Liver (tissue), 3 donors: ENCODE results near the gene DTX3L.

Experiments
- ATF3 ChIP-seq: IDR thresholded peaks from 2 replicates; pipeline ENCODE4 v1.6.1; 2016; ENCODE audit warnings: antibody characterized with exemption
- CTCF ChIP-seq: fragments of 150-350 bp; IDR thresholded peaks from 2 replicates; pipeline ENCODE4 v1.5.1; 2017; ENCODE audit warnings: improper control_type of control experiment, low read depth, low read length; ENCODE audit not compliant: missing input control
- EGR1 ChIP-seq, 2 donors: IDR thresholded peaks; 2 replicates each; pipeline ENCODE4 v1.6.1; 2016 to 2018; ENCODE audit warnings: antibody characterized with exemption in 2 of 2, low read depth in 2 of 2
- FOXA1 ChIP-seq: IDR thresholded peaks from 2 replicates; pipeline ENCODE4 v1.6.1; 2016; ENCODE audit warnings: antibody characterized with exemption
- JUND ChIP-seq, 2 donors: IDR thresholded peaks; 2 replicates each; pipeline ENCODE4 v1.6.1; 2016; ENCODE audit warnings: antibody characterized with exemption in 2 of 2
- MAX ChIP-seq: IDR thresholded peaks from 2 replicates; pipeline ENCODE4 v1.6.1; 2016; ENCODE audit warnings: antibody characterized with exemption
- NR2F2 ChIP-seq: IDR thresholded peaks from 2 replicates; pipeline ENCODE4 v1.6.1; 2016; ENCODE audit warnings: antibody characterized with exemption
- RAD21 ChIP-seq, 2 donors: IDR thresholded peaks; 2 replicates each; pipeline ENCODE4 v1.6.1; 2016; ENCODE audit warnings: antibody characterized with exemption in 2 of 2, mild to moderate bottlenecking in 2 of 2
- RXRA ChIP-seq, 2 donors: IDR thresholded peaks; 2 replicates each; pipeline ENCODE4 v1.6.1; 2017 to 2018; ENCODE audit warnings: antibody characterized with exemption in 2 of 2, mild to moderate bottlenecking in 1 of 2
- SP1 ChIP-seq: IDR thresholded peaks from 2 replicates; pipeline ENCODE4 v1.6.1; 2018; ENCODE audit warnings: antibody characterized with exemption, mild to moderate bottlenecking
- TAF1 ChIP-seq: conservative IDR thresholded peaks from 2 replicates; pipeline ENCODE4 v1.6.1; 2016; ENCODE audit warnings: antibody characterized with exemption, mild to moderate bottlenecking
- ZBTB33 ChIP-seq: IDR thresholded peaks from 2 replicates; pipeline ENCODE4 v1.6.1; 2016; ENCODE audit warnings: antibody characterized with exemption
- TF ChIP-seq, protein P1 (sequence below): IDR thresholded peaks from 2 replicates; pipeline ENCODE4 v1.6.1; 2016; ENCODE audit warnings: antibody characterized with exemption, mild to moderate bottlenecking
- donor health status: healthy.
- donor health status: healthy.

GRCh38 chr3:122515870-122516269 lies 48.3 kb upstream of the DTX3L start:
- no peak for TF ChIP-seq CTCF
- peak; percentile 32 for TF ChIP-seq ATF3
- peak in 1 of 2 donors; percentile 27 for TF ChIP-seq JUND (IDR thresholded peaks at IDR 0.05)
- TF ChIP-seq MAX: no peak
- TF ChIP-seq RAD21 (IDR thresholded peaks at IDR 0.05): peak; percentile 15 to 47
- no peak for TF ChIP-seq TAF1
- no peak for TF ChIP-seq EGR1 (IDR thresholded peaks at IDR 0.05; ENCODE audit: low read depth in 2 of 2)
- no peak for TF ChIP-seq ZBTB33
- TF ChIP-seq SP1: no peak
- no peak for TF ChIP-seq FOXA1
- TF ChIP-seq NR2F2: no peak
- TF ChIP-seq, protein P1, sequence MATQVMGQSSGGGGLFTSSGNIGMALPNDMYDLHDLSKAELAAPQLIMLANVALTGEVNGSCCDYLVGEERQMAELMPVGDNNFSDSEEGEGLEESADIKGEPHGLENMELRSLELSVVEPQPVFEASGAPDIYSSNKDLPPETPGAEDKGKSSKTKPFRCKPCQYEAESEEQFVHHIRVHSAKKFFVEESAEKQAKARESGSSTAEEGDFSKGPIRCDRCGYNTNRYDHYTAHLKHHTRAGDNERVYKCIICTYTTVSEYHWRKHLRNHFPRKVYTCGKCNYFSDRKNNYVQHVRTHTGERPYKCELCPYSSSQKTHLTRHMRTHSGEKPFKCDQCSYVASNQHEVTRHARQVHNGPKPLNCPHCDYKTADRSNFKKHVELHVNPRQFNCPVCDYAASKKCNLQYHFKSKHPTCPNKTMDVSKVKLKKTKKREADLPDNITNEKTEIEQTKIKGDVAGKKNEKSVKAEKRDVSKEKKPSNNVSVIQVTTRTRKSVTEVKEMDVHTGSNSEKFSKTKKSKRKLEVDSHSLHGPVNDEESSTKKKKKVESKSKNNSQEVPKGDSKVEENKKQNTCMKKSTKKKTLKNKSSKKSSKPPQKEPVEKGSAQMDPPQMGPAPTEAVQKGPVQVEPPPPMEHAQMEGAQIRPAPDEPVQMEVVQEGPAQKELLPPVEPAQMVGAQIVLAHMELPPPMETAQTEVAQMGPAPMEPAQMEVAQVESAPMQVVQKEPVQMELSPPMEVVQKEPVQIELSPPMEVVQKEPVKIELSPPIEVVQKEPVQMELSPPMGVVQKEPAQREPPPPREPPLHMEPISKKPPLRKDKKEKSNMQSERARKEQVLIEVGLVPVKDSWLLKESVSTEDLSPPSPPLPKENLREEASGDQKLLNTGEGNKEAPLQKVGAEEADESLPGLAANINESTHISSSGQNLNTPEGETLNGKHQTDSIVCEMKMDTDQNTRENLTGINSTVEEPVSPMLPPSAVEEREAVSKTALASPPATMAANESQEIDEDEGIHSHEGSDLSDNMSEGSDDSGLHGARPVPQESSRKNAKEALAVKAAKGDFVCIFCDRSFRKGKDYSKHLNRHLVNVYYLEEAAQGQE: no peak
- TF ChIP-seq RXRA (IDR thresholded peaks at IDR 0.05): peak in 1 of 2 donors; percentile 41
